Stimulated activated CD8-positive, alpha-beta memory T cell treated with anti-CD3 and anti-CD28 coated beads, Interleukin-15, amount 100 ng/mL, for 4 hours (primary cell): ENCODE data around the gene TMEM139.

Source experiments
- DNase-seq, 2 donors: peaks; one replicate each; pipeline ENCODE4 v3.0.0-alpha.2; 2020; ENCODE audit warnings: low read depth in 2 of 2

Gene TMEM139

GRCh38 chr7:143284591-143285469, at the start of gene TMEM139:
TSS of gene TMEM139 (plus strand) at chr7:143284958. CDS start at chr7:143285958, 1,000 bp downstream.
- DNase-seq, result no peak

GRCh38 chr7:143235561-143235960, 49.2 kb upstream of the TMEM139 start:
- DNase-seq, result no peak

- no peak for DNase-seq
Measured at GRCh38 chr7:143236408-143236990, 48.3 kb upstream of the TMEM139 start.

GRCh38 chr7:143237366-143237765, 47.4 kb upstream of the TMEM139 start:
- no peak for DNase-seq

GRCh38 chr7:143238289-143238980, 46.3 kb upstream of the TMEM139 start:
- DNase-seq, result no peak

- no peak for DNase-seq
Measured at GRCh38 chr7:143239813-143240212, 44.9 kb upstream of the TMEM139 start.

GRCh38 chr7:143240291-143241168, 44.2 kb upstream of the TMEM139 start:
- peak; percentile 19 to 57 for DNase-seq

GRCh38 chr7:143242306-143242705, 42.5 kb upstream of the TMEM139 start:
- no peak for DNase-seq

GRCh38 chr7:143243111-143243510, 41.6 kb upstream of the TMEM139 start:
- no peak for DNase-seq

- no peak for DNase-seq
Measured at GRCh38 chr7:143243614-143244013, 41.1 kb upstream of the TMEM139 start.

GRCh38 chr7:143244321-143244720, 40.4 kb upstream of the TMEM139 start:
- DNase-seq, result no peak

- no peak for DNase-seq
Measured at GRCh38 chr7:143245123-143245522, 39.6 kb upstream of the TMEM139 start.

- no peak for DNase-seq
Measured at GRCh38 chr7:143247372-143247771, 37.4 kb upstream of the TMEM139 start.

GRCh38 chr7:143248761-143249354, 35.9 kb upstream of the TMEM139 start:
- no peak for DNase-seq

- no peak for DNase-seq
Measured at GRCh38 chr7:143250199-143250598, 34.6 kb upstream of the TMEM139 start.

- no peak for DNase-seq
Measured at GRCh38 chr7:143250822-143251221, 33.9 kb upstream of the TMEM139 start.

GRCh38 chr7:143252006-143252405, 32.8 kb upstream of the TMEM139 start:
- DNase-seq, result no peak

- DNase-seq, result no peak
Measured at GRCh38 chr7:143255564-143255963, 29.2 kb upstream of the TMEM139 start.

GRCh38 chr7:143256325-143256724, 28.4 kb upstream of the TMEM139 start:
- no peak for DNase-seq

GRCh38 chr7:143256932-143257331, 27.8 kb upstream of the TMEM139 start:
- no peak for DNase-seq

- DNase-seq, result no peak
Measured at GRCh38 chr7:143257501-143257900, 27.3 kb upstream of the TMEM139 start.
